Fibroblast of lung (primary cell): ENCODE measurements around the gene TP53INP2.

Source experiments
- CTCF ChIP-seq, 2 donors: IDR thresholded peaks in 1 of 2; conservative IDR thresholded peaks in 1 of 2; 1 replicate in 1 of 2; 2 replicates in 1 of 2; pipeline ENCODE4 v1.5.1; 2011 to 2012; ENCODE audit warnings: low read length in 2 of 2, control low read depth in 1 of 2, inconsistent platforms in 1 of 2, low read depth in 1 of 2, mild to moderate bottlenecking in 1 of 2
- EZH2 ChIP-seq: IDR thresholded peaks from 2 replicates; pipeline ENCODE4 v1.5.1; 2012; ENCODE audit warnings: low read length, control low read depth, mild to moderate bottlenecking; ENCODE audit errors: missing control alignments

GRCh38 chr20:34689486-34689885 is 14.7 kb upstream of the TP53INP2 start:
- TF ChIP-seq CTCF (conservative IDR thresholded peaks at IDR 0.05 in 1 of 2, IDR thresholded peaks at IDR 0.05 in 1 of 2; ENCODE audit: low read depth in 1 of 2, low read length in 2 of 2) (no peak), EZH2 (no peak)
